GM20000 (cell line): ENCODE data around the gene KRTCAP2.
"Not testable (repeated sequence)": the region's sequence is repeated elsewhere in the genome, so short reads cannot be mapped to it uniquely, and the experiment has no call there.

Experiments
- DNase-seq: peaks from one replicate; pipeline ENCODE4 v3.0.0; 2012; ENCODE audit warnings: low spot score
- CTCF ChIP-seq: IDR thresholded peaks from 2 replicates; pipeline ENCODE4 v1.5.1; 2012; ENCODE audit warnings: mild to moderate bottlenecking, control low read depth; ENCODE audit errors: extremely low read depth, missing control alignments

The KRTCAP2 gene

GRCh38 chr1:155167166-155168104 lies 5.7 kb downstream of the KRTCAP2 start:
- DNase-seq: peak; percentile 81
- TF ChIP-seq CTCF: peak; percentile 89

- no peak for DNase-seq
These were observed 6.5 kb downstream of the KRTCAP2 start for GRCh38 chr1:155166471-155167165.

GRCh38 chr1:155166051-155166470 lies 7.0 kb downstream of the KRTCAP2 start:
- no peak for TF ChIP-seq CTCF
- no peak for DNase-seq

More at GRCh38 chr1:155166471-155167165, 6.5 kb downstream of the KRTCAP2 start:
- no peak for TF ChIP-seq CTCF

DNA sequence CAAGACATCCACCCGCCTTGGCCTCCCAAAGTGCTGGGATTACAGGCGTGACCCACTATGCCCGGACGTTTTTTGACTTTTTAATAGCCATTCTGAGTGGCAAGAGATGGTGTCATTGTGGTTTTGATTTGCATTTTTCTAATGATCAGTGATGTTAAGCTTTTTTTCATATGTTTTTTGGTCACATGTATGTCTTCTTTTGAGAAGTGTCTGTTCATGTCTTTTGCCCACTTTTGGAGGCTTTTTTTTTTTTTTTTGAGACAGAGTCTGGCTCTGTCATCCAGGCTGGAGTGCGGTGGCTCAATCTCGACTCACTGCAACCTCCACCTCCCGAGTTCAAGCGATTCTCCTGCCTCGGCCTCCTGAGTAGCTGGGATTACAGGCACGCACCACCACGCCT lies 8.5 kb downstream of the KRTCAP2 start:
- not testable (repeated sequence) for DNase-seq

GRCh38 chr1:155163785-155164184 lies 9.3 kb downstream of the KRTCAP2 start:
- DNase-seq: not testable (repeated sequence)

GRCh38 chr1:155162631-155163030 lies 10.5 kb downstream of the KRTCAP2 start:
- not testable (repeated sequence) for DNase-seq

DNA sequence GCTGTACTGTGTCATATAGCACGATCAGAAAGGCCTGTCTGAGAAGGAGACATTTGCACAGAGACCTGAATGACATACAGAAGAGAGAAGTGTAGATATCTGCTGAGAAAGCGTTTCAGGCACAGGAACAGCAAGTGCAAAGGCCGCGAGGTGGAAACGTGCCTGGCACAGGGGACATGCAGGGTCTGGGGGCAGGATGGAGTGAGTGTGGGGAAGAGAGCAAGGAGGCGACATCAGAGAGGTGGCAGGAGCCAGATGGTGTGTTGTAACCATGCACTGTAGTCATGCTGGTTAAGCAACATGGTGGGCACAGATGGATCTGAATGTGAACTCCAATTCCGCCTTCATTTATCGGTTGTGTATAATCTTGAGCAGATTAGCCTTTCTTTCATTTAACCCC lies 13.0 kb downstream of the KRTCAP2 start:
- no peak for TF ChIP-seq CTCF
- no peak for DNase-seq

- TF ChIP-seq CTCF: no peak
- DNase-seq: no peak
These were observed 14.1 kb downstream of the KRTCAP2 start for GRCh38 chr1:155158991-155159390.

DNA sequence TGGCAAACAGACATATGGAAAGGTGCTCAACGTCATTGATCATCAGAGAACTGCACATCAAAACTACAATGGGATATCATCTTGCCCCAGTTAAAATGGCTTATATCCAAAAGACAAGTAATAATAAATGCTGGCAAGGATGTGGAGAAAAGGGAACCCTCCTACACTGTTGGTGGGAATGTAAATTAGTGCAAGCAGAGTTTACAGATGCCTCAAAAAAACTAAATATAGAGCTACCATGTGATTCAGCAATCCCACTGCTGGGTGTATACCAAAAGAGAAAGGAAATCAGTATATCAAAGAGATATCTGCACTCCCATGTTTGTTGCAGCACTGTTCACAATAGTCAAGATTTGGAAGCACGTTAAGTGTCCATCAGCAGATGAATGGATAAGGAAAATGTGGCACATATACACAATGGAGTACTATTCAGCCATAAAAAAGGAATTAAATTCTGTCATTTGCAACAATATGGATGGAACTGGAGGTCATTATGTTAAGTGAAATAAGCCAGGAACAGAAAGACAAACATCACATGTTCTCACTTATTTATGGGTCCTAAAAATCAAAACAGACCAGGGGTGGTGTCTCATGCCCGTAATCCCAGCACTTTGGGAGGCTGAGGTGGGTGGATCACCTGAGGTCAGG lies 17.0 kb downstream of the KRTCAP2 start:
- not testable (repeated sequence) for DNase-seq
